HG02678 (cell line): ENCODE data around the gene ACACA.
"Not testable (repeated sequence)": the region's sequence is repeated elsewhere in the genome, so short reads cannot be mapped to it uniquely, and the experiment has no call there.

Source experiments
- ATAC-seq: cut with Tn5 transposase; IDR thresholded peaks from one replicate; pipeline ENCODE4 v1.9.1; 2021; ENCODE audit warnings: mild to moderate bottlenecking, moderate library complexity; ENCODE audit not compliant: unreplicated experiment

The ACACA gene

GRCh38 chr17:37188157-37188556, 218.5 kb downstream of the ACACA start:
- ATAC-seq = no peak

- ATAC-seq = no peak
Measured at GRCh38 chr17:37187262-37187661, 219.4 kb downstream of the ACACA start.

GRCh38 chr17:37182786-37183465, 223.7 kb downstream of the ACACA start:
- ATAC-seq = no peak

GRCh38 chr17:37180376-37180775, 226.3 kb downstream of the ACACA start:
- no peak for ATAC-seq

- ATAC-seq = no peak
Measured at GRCh38 chr17:37179893-37180292, 226.7 kb downstream of the ACACA start.

GRCh38 chr17:37177254-37177870, 229.3 kb downstream of the ACACA start:
- ATAC-seq = no peak

GRCh38 chr17:37176723-37177122, 229.9 kb downstream of the ACACA start:
- ATAC-seq = no peak

GRCh38 chr17:37174205-37174604, 232.4 kb downstream of the ACACA start:
- ATAC-seq = no peak

- no peak for ATAC-seq
Measured at GRCh38 chr17:37170881-37171425, 235.7 kb downstream of the ACACA start.

- no peak for ATAC-seq
Measured at GRCh38 chr17:37168731-37169353, 237.8 kb downstream of the ACACA start.

- no peak for ATAC-seq
Measured at GRCh38 chr17:37167756-37168155, 238.9 kb downstream of the ACACA start.

GRCh38 chr17:37164057-37164456, 242.6 kb downstream of the ACACA start:
- no peak for ATAC-seq

GRCh38 chr17:37162800-37163199, 243.8 kb downstream of the ACACA start:
- no peak for ATAC-seq

- ATAC-seq = no peak
Measured at GRCh38 chr17:37160944-37161343, 245.7 kb downstream of the ACACA start.

GRCh38 chr17:37158290-37158689, 248.3 kb downstream of the ACACA start:
- no peak for ATAC-seq

- no peak for ATAC-seq
Measured at GRCh38 chr17:37148156-37148555, 258.5 kb downstream of the ACACA start.

- ATAC-seq = peak; percentile 84
Measured at GRCh38 chr17:37147301-37147812, 259.3 kb downstream of the ACACA start.

- ATAC-seq = no peak
Measured at GRCh38 chr17:37146086-37147064, 260.3 kb downstream of the ACACA start.

GRCh38 chr17:37144075-37144701, 262.4 kb downstream of the ACACA start:
- ATAC-seq = no peak

- ATAC-seq = not testable (repeated sequence)
Measured at GRCh38 chr17:37143558-37143957, 263.1 kb downstream of the ACACA start.
